Caco-2 (cell line): ENCODE data around the gene TREML2. TPM values are rescaled to one million over a fixed set of nuclear protein-coding genes. Genes with fewer than 3 reads are reported as not detected.

ENCODE experiments used
- BruUV-seq: library from RNA; stranded (reverse); fragments of 400-500 nt; replicated peaks from 2 replicates; lab custom pipeline; 2021; lab: Mats Ljungman, UMichigan
- CTCF ChIA-PET: fragments of 300-600 bp; sonication (Branson Sonifier 250); formaldehyde crosslinking; loops from one replicate; lab custom pipeline; 2022; ENCODE audit warnings: antibody characterized with exemption; lab: Charles Lee
- POLR2A ChIA-PET: fragments of 300-600 bp; sonication (Branson Sonifier 250); formaldehyde crosslinking; loops from one replicate; lab custom pipeline; 2022; ENCODE audit warnings: antibody characterized with exemption; lab: Charles Lee
- DNase-seq, 2 experiments: peaks; one replicate each; pipeline versions ENCODE4 v3.0.0 to v3.0.0-alpha.2; 2020 to 2022
- H3K27me3 ChIP-seq: replicated peaks from 2 replicates; pipeline ENCODE4 v1.6.0; 2011; ENCODE audit warnings: low read length; ENCODE audit not compliant: control insufficient read depth, insufficient read depth
- H3K36me3 ChIP-seq: 2 replicates; pipeline ENCODE4 v1.5.1; 2011; ENCODE audit warnings: low read length; ENCODE audit not compliant: control insufficient read depth, insufficient read depth
- H3K4me1 ChIP-seq: fragments of 250-450 bp; sonication (Bioruptor Pico); 2 replicates; pipeline ENCODE4 v1.5.1; 2020; ENCODE audit warnings: mild to moderate bottlenecking
- H3K4me3 ChIP-seq: 2 replicates; pipeline ENCODE4 v1.5.1; 2011; ENCODE audit warnings: low read depth, mild to moderate bottlenecking, control low read depth, low read length
- H3K9me3 ChIP-seq: fragments of 250-450 bp; sonication (Bioruptor Pico); 2 replicates; pipeline ENCODE4 v1.5.1; 2020; ENCODE audit warnings: mild to moderate bottlenecking, moderate library complexity
- H3K27ac Mint-ChIP-seq: one replicate; pipeline ENCODE4 v1.8.0; 2022; ENCODE audit warnings: mixed read lengths; ENCODE audit not compliant: unreplicated experiment
- H3K27me3 Mint-ChIP-seq: one replicate; pipeline ENCODE4 v1.8.0; 2022; ENCODE audit warnings: mixed read lengths; ENCODE audit not compliant: insufficient read depth, unreplicated experiment
- H3K36me3 Mint-ChIP-seq: one replicate; pipeline ENCODE4 v1.8.0; 2022; ENCODE audit warnings: mild to moderate bottlenecking, mixed read lengths; ENCODE audit not compliant: insufficient read depth, unreplicated experiment
- H3K4me1 Mint-ChIP-seq: one replicate; pipeline ENCODE4 v1.8.0; 2022; ENCODE audit warnings: low read depth, mixed read lengths; ENCODE audit not compliant: unreplicated experiment
- H3K4me3 Mint-ChIP-seq: one replicate; pipeline ENCODE4 v1.8.0; 2022; ENCODE audit warnings: mild to moderate bottlenecking, moderate library complexity, mixed read lengths; ENCODE audit not compliant: unreplicated experiment
- H3K9me3 Mint-ChIP-seq: one replicate; pipeline ENCODE4 v1.8.0; 2022; ENCODE audit warnings: mixed read lengths; ENCODE audit not compliant: unreplicated experiment
- intact Hi-C: fragments of 100-400 bp; cut with micrococcal nuclease; formaldehyde crosslinking; loops from one replicate; pipeline ENCODE4 v1.10.0; 2022; ENCODE audit not compliant: unreplicated experiment
- total RNA-seq: library from RNA; stranded (reverse); gene quantifications from 2 replicates; pipeline ENCODE4 v1.2.3, GENCODE V29; 2022
- TF ChIP-seq, protein P1 (sequence below), 2 experiments: fragments of 200-600 bp in 1 of 2; IDR thresholded peaks; 1 replicate in 1 of 2; 2 replicates in 1 of 2; pipeline versions ENCODE4 v1.5.1 to v1.8.0; 2011 to 2022; ENCODE audit warnings: antibody characterized with exemption in 1 of 2, control low read depth in 1 of 2, inconsistent platforms in 1 of 2, low read depth in 1 of 2, low read length in 1 of 2, mild to moderate bottlenecking in 1 of 2, moderate library complexity in 1 of 2; ENCODE audit not compliant: insufficient read depth in 1 of 2, severe bottlenecking in 1 of 2, unreplicated experiment in 1 of 2

The TREML2 gene
- total RNA-seq, 1 experiment from 2014 or later: not detected

DNA sequence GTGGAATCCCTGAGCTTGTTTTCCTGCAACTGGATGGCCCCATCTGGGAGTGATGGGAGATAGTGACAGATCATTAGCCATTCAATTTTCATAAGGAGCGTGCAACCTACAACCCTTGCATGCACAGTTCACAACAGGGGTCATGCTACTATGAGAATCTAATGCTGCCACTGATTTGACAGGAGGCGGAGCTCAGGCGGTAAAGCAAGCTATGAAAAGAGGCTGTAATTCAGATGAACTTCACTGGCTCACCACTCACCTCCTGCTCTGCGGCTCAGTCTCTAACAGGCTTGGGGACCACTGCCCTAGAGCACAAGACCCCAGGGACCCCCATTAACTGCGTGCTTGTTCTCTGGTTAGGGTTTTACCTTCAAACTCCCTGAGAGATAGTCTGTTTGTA is 14.8 kb upstream of the TREML2 start:
- Mint-ChIP-seq H3K4me3 (no peak overlapping the region), H3K27me3 (peaks cover under 1% of the 10 kb centered on the region), H3K9me3 (peaks cover 12% of the 10 kb centered on the region), H3K4me1 (no peaks in the 10 kb centered on the region), H3K27ac (no peak overlapping the region), H3K36me3 (no peaks in the 10 kb centered on the region)
- ChIA-PET CTCF (no interaction called here), POLR2A (no interaction called here)
- TF ChIP-seq, protein P1, sequence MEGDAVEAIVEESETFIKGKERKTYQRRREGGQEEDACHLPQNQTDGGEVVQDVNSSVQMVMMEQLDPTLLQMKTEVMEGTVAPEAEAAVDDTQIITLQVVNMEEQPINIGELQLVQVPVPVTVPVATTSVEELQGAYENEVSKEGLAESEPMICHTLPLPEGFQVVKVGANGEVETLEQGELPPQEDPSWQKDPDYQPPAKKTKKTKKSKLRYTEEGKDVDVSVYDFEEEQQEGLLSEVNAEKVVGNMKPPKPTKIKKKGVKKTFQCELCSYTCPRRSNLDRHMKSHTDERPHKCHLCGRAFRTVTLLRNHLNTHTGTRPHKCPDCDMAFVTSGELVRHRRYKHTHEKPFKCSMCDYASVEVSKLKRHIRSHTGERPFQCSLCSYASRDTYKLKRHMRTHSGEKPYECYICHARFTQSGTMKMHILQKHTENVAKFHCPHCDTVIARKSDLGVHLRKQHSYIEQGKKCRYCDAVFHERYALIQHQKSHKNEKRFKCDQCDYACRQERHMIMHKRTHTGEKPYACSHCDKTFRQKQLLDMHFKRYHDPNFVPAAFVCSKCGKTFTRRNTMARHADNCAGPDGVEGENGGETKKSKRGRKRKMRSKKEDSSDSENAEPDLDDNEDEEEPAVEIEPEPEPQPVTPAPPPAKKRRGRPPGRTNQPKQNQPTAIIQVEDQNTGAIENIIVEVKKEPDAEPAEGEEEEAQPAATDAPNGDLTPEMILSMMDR (IDR thresholded peaks at IDR 0.05; ENCODE audit: insufficient read depth in 1 of 2, low read depth in 1 of 2, low read length in 1 of 2, severe bottlenecking in 1 of 2, unreplicated experiment in 1 of 2): no peak
- peaks cover 21% of the 10 kb centered on the region for H3K9me3 ChIP-seq
- no TSS peak for BruUV-seq
- H3K4me3 ChIP-seq: no peak overlapping the region
- no peaks in the 10 kb centered on the region for H3K27me3 ChIP-seq
- H3K36me3 ChIP-seq: no peaks in the 10 kb centered on the region
- DNase-seq: no peak
- no peaks in the 10 kb centered on the region for H3K4me1 ChIP-seq
- intact Hi-C loops: no loop called here

DNA sequence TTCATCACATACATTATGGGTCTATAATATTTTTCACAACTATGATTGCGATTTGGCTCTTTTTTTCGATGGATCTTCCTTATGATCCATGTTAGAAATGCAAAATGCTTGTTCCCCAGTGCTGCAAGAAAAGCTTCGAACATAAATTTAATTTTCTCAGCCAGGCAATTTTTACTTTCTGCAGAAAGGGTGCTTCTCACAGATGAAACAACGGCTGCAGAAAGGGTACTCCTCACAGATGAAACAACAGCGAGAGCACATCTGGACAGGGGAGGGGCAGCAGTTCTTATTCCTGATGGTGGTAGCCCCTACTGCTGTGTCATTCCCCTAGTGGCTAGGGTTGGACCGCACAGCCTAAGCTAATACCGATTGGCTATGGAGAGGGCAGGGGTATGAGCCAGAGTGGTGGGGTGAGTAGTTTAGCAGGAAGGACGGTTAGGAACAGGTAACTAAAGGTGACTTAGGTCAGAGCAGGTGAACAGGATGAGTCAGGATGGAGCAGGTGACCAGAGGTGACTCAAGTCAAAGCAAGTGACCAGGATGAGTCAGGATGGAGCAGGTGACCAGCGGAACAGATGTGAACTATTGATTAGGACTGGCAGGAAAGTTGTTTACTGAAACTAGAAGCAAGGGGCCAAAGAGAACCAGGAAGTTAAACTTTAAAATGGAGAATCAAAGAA is 13.8 kb upstream of the TREML2 start:
- CTCF ChIA-PET: no interaction called here
- no peaks in the 10 kb centered on the region for H3K36me3 Mint-ChIP-seq
- peaks cover 3% of the 10 kb centered on the region for H3K4me1 Mint-ChIP-seq
- no peaks in the 10 kb centered on the region for H3K4me1 ChIP-seq
- no peak overlapping the region for H3K27ac Mint-ChIP-seq
- H3K9me3 Mint-ChIP-seq: peaks cover 12% of the 10 kb centered on the region
- POLR2A ChIA-PET: no interaction called here
- TF ChIP-seq, protein P1 (IDR thresholded peaks at IDR 0.05; ENCODE audit: insufficient read depth in 1 of 2, low read depth in 1 of 2, low read length in 1 of 2, severe bottlenecking in 1 of 2, unreplicated experiment in 1 of 2): no peak
- no TSS peak for BruUV-seq
- H3K4me3 ChIP-seq: no peak overlapping the region
- no peak overlapping the region for H3K4me3 Mint-ChIP-seq
- H3K36me3 ChIP-seq: no peaks in the 10 kb centered on the region
- no peaks in the 10 kb centered on the region for H3K27me3 ChIP-seq
- DNase-seq: no peak
- H3K9me3 ChIP-seq: peaks cover 15% of the 10 kb centered on the region
- intact Hi-C loops: no loop called here
- peaks cover 3% of the 10 kb centered on the region for H3K27me3 Mint-ChIP-seq

DNA sequence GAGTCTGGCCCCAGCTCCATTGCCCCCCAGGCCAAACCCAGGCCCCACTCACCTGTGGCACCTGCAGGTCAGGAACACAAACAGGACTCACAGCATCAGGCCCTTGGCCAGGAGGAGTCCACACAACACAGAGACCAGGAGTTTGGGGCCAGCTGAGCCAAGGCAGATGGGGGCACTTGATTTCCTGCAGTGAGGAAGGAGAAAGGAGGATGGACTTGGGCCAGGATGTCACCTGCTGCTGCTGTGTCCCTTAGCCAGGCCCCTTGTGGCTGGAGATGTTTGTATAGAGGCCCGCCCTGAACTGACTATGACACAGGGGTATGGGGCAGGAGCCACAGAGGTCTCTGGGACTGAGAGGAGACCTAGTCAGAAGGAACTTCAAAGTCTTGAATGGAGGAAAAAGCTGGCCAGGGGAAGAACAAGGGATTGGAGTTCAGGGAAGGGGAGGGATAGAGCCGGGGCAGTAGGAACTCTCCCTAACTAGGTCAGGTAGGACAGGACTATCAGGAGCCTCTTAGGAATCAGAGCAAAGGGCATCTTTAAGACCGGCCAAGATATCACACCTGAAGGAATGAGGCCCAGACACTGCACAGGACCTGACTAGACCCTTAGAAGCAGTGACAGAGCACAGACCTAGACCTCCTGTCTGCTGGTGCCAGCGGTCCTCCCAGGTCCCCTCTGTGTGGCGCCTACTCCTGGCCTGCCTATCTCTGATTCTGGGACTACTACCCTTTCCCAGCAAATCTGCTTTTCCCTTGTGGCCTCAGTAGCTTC is 8.8 kb upstream of the TREML2 start:
- no peak for DNase-seq
- H3K27me3 Mint-ChIP-seq: peaks cover 18% of the 10 kb centered on the region
- BruUV-seq: no TSS peak

More for the DNA sequence above, 8.8 kb upstream of the TREML2 start:
- H3K27ac Mint-ChIP-seq: no peak overlapping the region
- peaks cover 11% of the 10 kb centered on the region for H3K9me3 Mint-ChIP-seq
- CTCF ChIA-PET: no interaction called here
- H3K36me3 ChIP-seq: no peaks in the 10 kb centered on the region
- intact Hi-C loops: no loop called here
- H3K4me3 ChIP-seq: no peak overlapping the region
- peaks cover 10% of the 10 kb centered on the region for H3K9me3 ChIP-seq
- no peaks in the 10 kb centered on the region for H3K27me3 ChIP-seq
- no peaks in the 10 kb centered on the region for H3K4me1 ChIP-seq
- TF ChIP-seq, protein P1 (IDR thresholded peaks at IDR 0.05; ENCODE audit: insufficient read depth in 1 of 2, low read depth in 1 of 2, low read length in 1 of 2, severe bottlenecking in 1 of 2, unreplicated experiment in 1 of 2): no peak
- H3K4me3 Mint-ChIP-seq: no peak overlapping the region
- peaks cover 6% of the 10 kb centered on the region for H3K4me1 Mint-ChIP-seq
- no peaks in the 10 kb centered on the region for H3K36me3 Mint-ChIP-seq
- POLR2A ChIA-PET: no interaction called here
